ENCODE data around the gene DOCK4. TPM values are rescaled to one million over a fixed set of nuclear protein-coding genes. Genes with fewer than 3 reads are reported as not detected.

DOCK4 gene
- total RNA-seq, 1 donor from 2014 or later = 32.2 TPM

DNA sequence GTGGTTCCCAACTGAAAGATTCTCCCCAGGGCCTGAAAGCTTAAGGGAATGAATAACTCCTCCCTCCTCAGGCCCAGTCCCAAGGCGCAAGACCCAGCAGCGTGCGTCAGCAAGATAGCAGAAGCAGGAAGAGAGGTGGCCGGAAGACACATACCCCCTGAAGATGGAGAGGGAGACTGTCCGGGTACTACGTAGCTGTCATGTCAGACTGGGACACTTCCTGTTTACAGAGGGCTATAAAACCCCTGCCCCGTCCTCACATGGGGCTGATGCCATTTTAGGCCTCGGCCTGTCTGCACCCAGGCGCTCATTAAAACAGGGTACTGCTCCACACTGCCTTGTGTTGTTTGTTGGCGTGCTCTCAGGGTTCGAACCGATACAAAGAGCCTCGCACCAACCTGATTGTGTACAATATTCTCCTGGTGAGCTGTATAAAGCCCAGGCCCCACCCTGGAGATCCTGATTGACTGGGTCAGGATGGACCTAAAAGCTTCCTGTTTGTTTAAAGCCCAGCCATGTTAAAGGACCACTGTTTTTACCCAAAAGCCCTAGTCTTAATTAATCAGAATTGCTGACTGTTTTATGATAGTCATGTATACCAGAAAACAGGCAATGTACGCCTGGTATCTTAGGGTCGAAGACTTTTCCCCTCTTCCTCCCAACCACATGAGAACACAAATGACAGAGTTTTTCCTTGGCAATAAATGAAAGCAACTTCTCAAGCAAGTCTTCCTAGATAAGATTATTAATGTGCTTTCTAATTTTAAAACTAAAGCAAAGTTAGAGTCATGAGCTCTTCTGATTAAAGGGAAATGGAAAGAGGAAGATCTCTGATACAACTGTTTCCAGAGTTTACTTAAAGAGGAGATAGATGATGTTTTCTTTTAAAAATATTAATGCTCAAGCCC is 251.5 kb downstream of the DOCK4 start:
- Histone ChIP-seq H3K27ac (ENCODE audit: low read depth, low read length) (no peak overlapping the region), H3K4me1 (ENCODE audit: insufficient read depth, low read length) (no peaks in the 10 kb centered on the region), H3K9ac (ENCODE audit: low read length) (no peak overlapping the region), H4K20me1 (ENCODE audit: insufficient read depth, low read length) (no peaks in the 10 kb centered on the region), H3K27me3 (ENCODE audit: insufficient read depth, low read length) (no peaks in the 10 kb centered on the region), H2AFZ (ENCODE audit: low read depth, low read length) (no peak overlapping the region), H3K9me3 (ENCODE audit: insufficient read depth, low read depth, low read length) (no peaks in the 10 kb centered on the region), H3K36me3 (ENCODE audit: insufficient read depth, low read length) (no peaks in the 10 kb centered on the region), H3K4me2 (ENCODE audit: low read length) (no peak overlapping the region), H3K4me3 (ENCODE audit: insufficient read depth, low read depth, low read length) (no peak overlapping the region), H3K79me2 (ENCODE audit: insufficient read depth, low read length) (no peaks in the 10 kb centered on the region)
- no peak for FAIRE-seq
- H3K27me3 Mint-ChIP-seq (ENCODE audit: low read depth, unreplicated experiment) = no peaks in the 10 kb centered on the region
- H3K9me3 Mint-ChIP-seq (ENCODE audit: unreplicated experiment) = no peaks in the 10 kb centered on the region
- H3K4me1 Mint-ChIP-seq (ENCODE audit: low read depth, unreplicated experiment) = peaks cover 33% of the 10 kb centered on the region
- TF ChIP-seq EZH2 (IDR thresholded peaks at IDR 0.05; ENCODE audit: insufficient read depth, low read length) = no peak
- TF ChIP-seq, protein P1, sequence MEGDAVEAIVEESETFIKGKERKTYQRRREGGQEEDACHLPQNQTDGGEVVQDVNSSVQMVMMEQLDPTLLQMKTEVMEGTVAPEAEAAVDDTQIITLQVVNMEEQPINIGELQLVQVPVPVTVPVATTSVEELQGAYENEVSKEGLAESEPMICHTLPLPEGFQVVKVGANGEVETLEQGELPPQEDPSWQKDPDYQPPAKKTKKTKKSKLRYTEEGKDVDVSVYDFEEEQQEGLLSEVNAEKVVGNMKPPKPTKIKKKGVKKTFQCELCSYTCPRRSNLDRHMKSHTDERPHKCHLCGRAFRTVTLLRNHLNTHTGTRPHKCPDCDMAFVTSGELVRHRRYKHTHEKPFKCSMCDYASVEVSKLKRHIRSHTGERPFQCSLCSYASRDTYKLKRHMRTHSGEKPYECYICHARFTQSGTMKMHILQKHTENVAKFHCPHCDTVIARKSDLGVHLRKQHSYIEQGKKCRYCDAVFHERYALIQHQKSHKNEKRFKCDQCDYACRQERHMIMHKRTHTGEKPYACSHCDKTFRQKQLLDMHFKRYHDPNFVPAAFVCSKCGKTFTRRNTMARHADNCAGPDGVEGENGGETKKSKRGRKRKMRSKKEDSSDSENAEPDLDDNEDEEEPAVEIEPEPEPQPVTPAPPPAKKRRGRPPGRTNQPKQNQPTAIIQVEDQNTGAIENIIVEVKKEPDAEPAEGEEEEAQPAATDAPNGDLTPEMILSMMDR (IDR thresholded peaks at IDR 0.05; ENCODE audit: insufficient read depth, low read depth, low read length) = no peak
- DNase-seq (ENCODE audit: low read depth) = no peak
- no peak overlapping the region for H3K27ac Mint-ChIP-seq (ENCODE audit: unreplicated experiment)
- peaks cover 4% of the 10 kb centered on the region for H3K36me3 Mint-ChIP-seq (ENCODE audit: low read depth, unreplicated experiment)
- no peak overlapping the region for H3K4me3 Mint-ChIP-seq (ENCODE audit: unreplicated experiment)

DNA sequence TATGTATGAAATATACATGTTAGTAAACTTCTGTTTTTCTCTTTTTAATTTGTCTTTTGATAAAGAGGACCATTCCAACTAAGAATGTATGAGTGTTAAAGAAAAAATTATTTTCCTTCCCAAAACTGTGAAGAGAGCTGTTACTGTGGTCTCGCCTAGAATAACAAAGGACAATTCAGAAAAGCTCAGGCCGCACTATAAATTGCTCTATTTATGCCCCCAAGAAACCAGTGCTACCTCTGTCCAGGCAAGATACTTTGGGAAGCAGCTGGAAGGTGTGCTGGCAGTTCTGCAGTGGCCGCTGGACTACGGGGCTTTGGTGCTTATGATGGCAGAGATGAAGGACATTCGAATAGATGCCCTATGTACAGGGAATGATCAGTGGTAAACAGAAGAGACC is 252.1 kb downstream of the DOCK4 start:
- Histone ChIP-seq H3K79me2 (ENCODE audit: insufficient read depth, low read length) (no peaks in the 10 kb centered on the region), H3K4me3 (ENCODE audit: insufficient read depth, low read depth, low read length) (no peak overlapping the region), H3K27me3 (ENCODE audit: insufficient read depth, low read length) (no peaks in the 10 kb centered on the region), H3K27ac (ENCODE audit: low read depth, low read length) (no peak overlapping the region), H3K36me3 (ENCODE audit: insufficient read depth, low read length) (no peaks in the 10 kb centered on the region), H3K4me2 (ENCODE audit: low read length) (no peak overlapping the region), H3K4me1 (ENCODE audit: insufficient read depth, low read length) (no peaks in the 10 kb centered on the region), H3K9ac (ENCODE audit: low read length) (no peak overlapping the region), H4K20me1 (ENCODE audit: insufficient read depth, low read length) (no peaks in the 10 kb centered on the region), H2AFZ (ENCODE audit: low read depth, low read length) (no peak overlapping the region), H3K9me3 (ENCODE audit: insufficient read depth, low read depth, low read length) (no peaks in the 10 kb centered on the region)
- FAIRE-seq (no peak), DNase-seq (ENCODE audit: low read depth) (no peak)
- Mint-ChIP-seq H3K27me3 (ENCODE audit: low read depth, unreplicated experiment) (no peaks in the 10 kb centered on the region), H3K4me3 (ENCODE audit: unreplicated experiment) (no peak overlapping the region), H3K9me3 (ENCODE audit: unreplicated experiment) (no peaks in the 10 kb centered on the region), H3K36me3 (ENCODE audit: low read depth, unreplicated experiment) (peaks cover 4% of the 10 kb centered on the region), H3K27ac (ENCODE audit: unreplicated experiment) (no peak overlapping the region), H3K4me1 (ENCODE audit: low read depth, unreplicated experiment) (peaks cover 26% of the 10 kb centered on the region)
- no peak for TF ChIP-seq EZH2 (IDR thresholded peaks at IDR 0.05; ENCODE audit: insufficient read depth, low read length)
- TF ChIP-seq, protein P1 (IDR thresholded peaks at IDR 0.05; ENCODE audit: insufficient read depth, low read depth, low read length) = no peak

DNA sequence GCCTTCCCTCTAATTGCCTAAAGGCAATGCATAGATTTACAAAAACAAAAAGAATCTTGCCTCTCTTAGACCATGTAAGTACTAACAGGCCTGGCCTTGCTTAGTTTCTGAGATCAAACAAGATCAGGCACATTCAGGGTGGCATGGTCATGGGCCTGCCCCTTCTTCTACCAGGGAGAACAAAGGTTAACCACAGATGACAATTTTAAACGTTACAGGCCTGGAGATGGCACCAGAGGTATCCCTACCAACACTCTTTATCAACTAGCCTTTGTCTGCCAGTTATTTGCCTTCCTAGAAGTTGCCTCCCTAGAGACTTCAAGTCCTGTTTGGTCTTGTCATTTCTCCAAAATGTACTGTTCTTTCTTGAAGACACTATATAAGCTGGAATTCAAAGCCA is 252.6 kb downstream of the DOCK4 start:
- Mint-ChIP-seq H3K27me3 (ENCODE audit: low read depth, unreplicated experiment) (no peaks in the 10 kb centered on the region), H3K4me1 (ENCODE audit: low read depth, unreplicated experiment) (peaks cover 21% of the 10 kb centered on the region), H3K4me3 (ENCODE audit: unreplicated experiment) (no peak overlapping the region), H3K36me3 (ENCODE audit: low read depth, unreplicated experiment) (peaks cover 4% of the 10 kb centered on the region), H3K27ac (ENCODE audit: unreplicated experiment) (no peak overlapping the region), H3K9me3 (ENCODE audit: unreplicated experiment) (no peaks in the 10 kb centered on the region)
- Histone ChIP-seq H3K4me2 (ENCODE audit: low read length) (no peak overlapping the region), H2AFZ (ENCODE audit: low read depth, low read length) (no peak overlapping the region), H3K4me3 (ENCODE audit: insufficient read depth, low read depth, low read length) (no peak overlapping the region), H3K9me3 (ENCODE audit: insufficient read depth, low read depth, low read length) (no peaks in the 10 kb centered on the region), H3K27ac (ENCODE audit: low read depth, low read length) (no peak overlapping the region), H3K9ac (ENCODE audit: low read length) (no peak overlapping the region), H4K20me1 (ENCODE audit: insufficient read depth, low read length) (no peaks in the 10 kb centered on the region), H3K79me2 (ENCODE audit: insufficient read depth, low read length) (no peaks in the 10 kb centered on the region), H3K27me3 (ENCODE audit: insufficient read depth, low read length) (no peaks in the 10 kb centered on the region), H3K4me1 (ENCODE audit: insufficient read depth, low read length) (no peaks in the 10 kb centered on the region), H3K36me3 (ENCODE audit: insufficient read depth, low read length) (no peaks in the 10 kb centered on the region)
- FAIRE-seq (no peak), DNase-seq (ENCODE audit: low read depth) (no peak)
- no peak for TF ChIP-seq EZH2 (IDR thresholded peaks at IDR 0.05; ENCODE audit: insufficient read depth, low read length)
- TF ChIP-seq, protein P1 (IDR thresholded peaks at IDR 0.05; ENCODE audit: insufficient read depth, low read depth, low read length) = no peak
